Thoracic aorta (tissue), 2 donors: ENCODE measurements around the gene CSTF1. TPM values are rescaled to one million over a fixed set of nuclear protein-coding genes. Genes with fewer than 3 reads are reported as not detected.

Source experiments
- ATAC-seq: fragments of 150-250 bp; one replicate; pipeline ENCODE4 v1.8.0; 2017; ENCODE audit warnings: low read depth; ENCODE audit not compliant: insufficient number of reproducible peaks, low FRiP score
- DNase-seq: peaks from one replicate; pipeline ENCODE4 v3.0.0-alpha.2; 2020; ENCODE audit warnings: low spot score
- H3K27ac ChIP-seq, 2 donors: fragments of 200-600 bp; sonication (generic); 1 replicate in 1 of 2; 2 replicates in 1 of 2; pipeline ENCODE4 v1.5.1; 2016; ENCODE audit warnings: mild to moderate bottlenecking in 2 of 2, moderate library complexity in 2 of 2
- H3K27me3 ChIP-seq: fragments of 200-600 bp; sonication (generic); replicated peaks from 2 replicates; pipeline ENCODE4 v1.6.0; 2016; ENCODE audit warnings: mild to moderate bottlenecking; ENCODE audit not compliant: insufficient read depth
- H3K36me3 ChIP-seq: fragments of 200-600 bp; sonication (generic); one replicate; pipeline ENCODE4 v1.5.1; 2016
- H3K4me1 ChIP-seq, 2 donors: fragments of 200-600 bp; sonication (generic); 1 replicate in 1 of 2; 2 replicates in 1 of 2; pipeline versions ENCODE4 v1.5.1 to v1.6.0; 2016; ENCODE audit warnings: low read depth in 2 of 2, mild to moderate bottlenecking in 1 of 2; ENCODE audit not compliant: control insufficient read depth in 1 of 2
- H3K4me3 ChIP-seq: fragments of 200-600 bp; sonication (generic); 2 replicates; pipeline ENCODE4 v1.5.1; 2016; ENCODE audit warnings: mild to moderate bottlenecking
- H3K9me3 ChIP-seq: fragments of 200-600 bp; sonication (generic); 2 replicates; pipeline ENCODE4 v1.5.1; 2016
- total RNA-seq, 2 donors: library from RNA; depleted of rRNA; stranded (reverse); fragments of >200 nt; gene quantifications; one replicate each; pipeline versions ENCODE4 v1.1.0 to v1.2.3, GENCODE V29; 2016
- TF ChIP-seq, protein P1 (sequence below): fragments of 200-600 bp; sonication (generic); IDR thresholded peaks from one replicate; pipeline ENCODE4 v1.5.1; 2019; ENCODE audit warnings: antibody characterized with exemption

CSTF1 gene
- total RNA-seq, 2 donors from 2014 or later = 4.6 to 22.5 TPM

GRCh38 chr20:56451056-56451765 is 58.8 kb downstream of the CSTF1 start:
- H3K4me1 ChIP-seq = no peaks in the 10 kb centered on the region
- H3K36me3 ChIP-seq = no peaks in the 10 kb centered on the region
- H3K9me3 ChIP-seq = no peaks in the 10 kb centered on the region
- H3K27ac ChIP-seq = no peak overlapping the region
- no peaks in the 10 kb centered on the region for H3K27me3 ChIP-seq
- ATAC-seq = no peak
- TF ChIP-seq, protein P1, sequence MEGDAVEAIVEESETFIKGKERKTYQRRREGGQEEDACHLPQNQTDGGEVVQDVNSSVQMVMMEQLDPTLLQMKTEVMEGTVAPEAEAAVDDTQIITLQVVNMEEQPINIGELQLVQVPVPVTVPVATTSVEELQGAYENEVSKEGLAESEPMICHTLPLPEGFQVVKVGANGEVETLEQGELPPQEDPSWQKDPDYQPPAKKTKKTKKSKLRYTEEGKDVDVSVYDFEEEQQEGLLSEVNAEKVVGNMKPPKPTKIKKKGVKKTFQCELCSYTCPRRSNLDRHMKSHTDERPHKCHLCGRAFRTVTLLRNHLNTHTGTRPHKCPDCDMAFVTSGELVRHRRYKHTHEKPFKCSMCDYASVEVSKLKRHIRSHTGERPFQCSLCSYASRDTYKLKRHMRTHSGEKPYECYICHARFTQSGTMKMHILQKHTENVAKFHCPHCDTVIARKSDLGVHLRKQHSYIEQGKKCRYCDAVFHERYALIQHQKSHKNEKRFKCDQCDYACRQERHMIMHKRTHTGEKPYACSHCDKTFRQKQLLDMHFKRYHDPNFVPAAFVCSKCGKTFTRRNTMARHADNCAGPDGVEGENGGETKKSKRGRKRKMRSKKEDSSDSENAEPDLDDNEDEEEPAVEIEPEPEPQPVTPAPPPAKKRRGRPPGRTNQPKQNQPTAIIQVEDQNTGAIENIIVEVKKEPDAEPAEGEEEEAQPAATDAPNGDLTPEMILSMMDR = no peak
- no peak overlapping the region for H3K4me3 ChIP-seq
- no peak for DNase-seq

DNA sequence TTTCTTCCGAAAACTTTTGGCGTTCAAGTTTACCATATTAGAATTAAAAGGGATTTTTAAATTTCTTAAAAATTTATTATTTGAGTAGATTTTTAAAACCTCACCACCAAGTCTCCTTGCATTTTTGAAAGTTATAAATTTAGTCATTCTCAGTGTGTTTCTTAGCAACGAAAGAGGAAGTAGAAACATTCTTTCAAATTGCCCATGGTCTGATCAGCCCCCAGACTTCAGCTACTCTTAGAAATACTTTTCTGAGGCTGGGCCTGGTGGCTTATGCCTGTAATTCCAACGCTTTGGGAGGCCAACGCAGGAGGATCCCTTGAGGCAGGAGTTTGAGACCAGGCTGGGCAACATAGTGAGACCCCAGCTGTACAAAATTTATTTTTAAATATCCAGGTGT is 60.9 kb downstream of the CSTF1 start:
- Histone ChIP-seq H3K4me3 (no peak overlapping the region), H3K9me3 (no peaks in the 10 kb centered on the region), H3K27ac (no peak overlapping the region), H3K4me1 (no peaks in the 10 kb centered on the region), H3K27me3 (no peaks in the 10 kb centered on the region), H3K36me3 (no peaks in the 10 kb centered on the region)
- DNase-seq = no peak
- TF ChIP-seq, protein P1 = no peak
- ATAC-seq = no peak

GRCh38 chr20:56454754-56455153 is 62.3 kb downstream of the CSTF1 start:
- ATAC-seq = no peak
- Histone ChIP-seq H3K4me3 (no peak overlapping the region), H3K36me3 (no peaks in the 10 kb centered on the region), H3K27me3 (no peaks in the 10 kb centered on the region), H3K9me3 (no peaks in the 10 kb centered on the region), H3K4me1 (no peaks in the 10 kb centered on the region), H3K27ac (no peak overlapping the region)
- TF ChIP-seq, protein P1 = no peak
- no peak for DNase-seq

Other genes starting within 250 kb of the CSTF1 start
- not detected for gene MC3R, start 143.9 kb upstream of the CSTF1 start, total RNA-seq
- 10 to 100 TPM; 35.2 to 37.3 TPM for gene FAM210B, start 33.7 kb upstream of the CSTF1 start, total RNA-seq
- gene AURKA, start 430 bp upstream of the CSTF1 start, total RNA-seq = under 1 TPM in 1 of 2 donors, not detected in 1; 0.41 TPM
- 1 to 10 TPM; 3.0 to 3.1 TPM for gene CASS4, start 19.6 kb downstream of the CSTF1 start, total RNA-seq
- gene RTF2, start 76.0 kb downstream of the CSTF1 start, total RNA-seq = 10 to 100 TPM; 70.9 to 71.6 TPM
- gene FAM209A, start 132.1 kb downstream of the CSTF1 start, total RNA-seq = not detected
- not detected for gene FAM209B, start 140.6 kb downstream of the CSTF1 start, total RNA-seq
- gene TFAP2C, start 236.7 kb downstream of the CSTF1 start, total RNA-seq = 1 to 10 TPM in 1 of 2 donors, under 1 TPM in 1; 0.49 to 2.0 TPM